Ishikawa (cell line): ENCODE data around the gene ZNF215.

Experiments used
- CEBPB ChIP-seq: IDR thresholded peaks from 2 replicates; pipeline ENCODE4 v1.6.1; 2012
- CREB1 ChIP-seq: IDR thresholded peaks from 2 replicates; pipeline ENCODE4 v1.6.1; 2012; ENCODE audit warnings: low read depth
- EGR1 ChIP-seq: IDR thresholded peaks from 2 replicates; pipeline ENCODE4 v1.6.1; 2012
- EP300 ChIP-seq: IDR thresholded peaks from 2 replicates; pipeline ENCODE4 v1.6.1; 2012; ENCODE audit warnings: borderline replicate concordance
- FOXM1 ChIP-seq: IDR thresholded peaks from 2 replicates; pipeline ENCODE4 v1.6.1; 2012; ENCODE audit warnings: low read depth, borderline replicate concordance
- MAX ChIP-seq: IDR thresholded peaks from 2 replicates; pipeline ENCODE4 v1.6.1; 2012
- NFIC ChIP-seq: IDR thresholded peaks from 2 replicates; pipeline ENCODE4 v1.6.1; 2012
- RAD21 ChIP-seq: IDR thresholded peaks from 2 replicates; pipeline ENCODE4 v1.6.1; 2012; ENCODE audit warnings: low read depth
- REST ChIP-seq: IDR thresholded peaks from 2 replicates; pipeline ENCODE4 v1.6.1; 2012; ENCODE audit warnings: low read depth, mild to moderate bottlenecking
- TAF1 ChIP-seq: IDR thresholded peaks from 2 replicates; pipeline ENCODE4 v1.6.1; 2012; ENCODE audit warnings: low read depth, mild to moderate bottlenecking
- TCF12 ChIP-seq: IDR thresholded peaks from 2 replicates; pipeline ENCODE4 v1.6.1; 2012; ENCODE audit warnings: low read depth
- TEAD4 ChIP-seq: IDR thresholded peaks from 2 replicates; pipeline ENCODE4 v1.6.1; 2012
- USF1 ChIP-seq: IDR thresholded peaks from 2 replicates; pipeline ENCODE4 v1.6.1; 2012
- YY1 ChIP-seq: IDR thresholded peaks from 2 replicates; pipeline ENCODE4 v1.6.1; 2012; ENCODE audit warnings: low read depth
- ZBTB7A ChIP-seq: IDR thresholded peaks from 2 replicates; pipeline ENCODE4 v1.6.1; 2012; ENCODE audit warnings: low read depth

Gene ZNF215

GRCh38 chr11:6926208-6927029, at the start of gene ZNF215:
TSS of gene ZNF215 (plus strand) at chr11:6926426. CDS start at chr11:6932273, 5,847 bp downstream.
- TF ChIP-seq TEAD4 = no peak

GRCh38 chr11:6876914-6877313, 49.3 kb upstream of the ZNF215 start:
- TF ChIP-seq RAD21 = no peak
- TF ChIP-seq EP300 = no peak
- TF ChIP-seq NFIC = no peak
- no peak for TF ChIP-seq ZBTB7A
- TF ChIP-seq MAX = no peak
- TF ChIP-seq CEBPB = no peak
- TF ChIP-seq TEAD4 = no peak
- no peak for TF ChIP-seq TAF1
- no peak for TF ChIP-seq EGR1
- TF ChIP-seq USF1 = no peak
- no peak for TF ChIP-seq FOXM1
- no peak for TF ChIP-seq TCF12
- TF ChIP-seq YY1 = no peak
- no peak for TF ChIP-seq REST
- no peak for TF ChIP-seq CREB1

GRCh38 chr11:6882751-6883150, 43.5 kb upstream of the ZNF215 start:
- TF ChIP-seq ZBTB7A (no peak), FOXM1 (no peak), EGR1 (no peak), RAD21 (no peak), USF1 (no peak), MAX (no peak), YY1 (no peak), TAF1 (no peak), REST (no peak), TCF12 (no peak), TEAD4 (no peak), CREB1 (no peak), CEBPB (no peak)

DNA sequence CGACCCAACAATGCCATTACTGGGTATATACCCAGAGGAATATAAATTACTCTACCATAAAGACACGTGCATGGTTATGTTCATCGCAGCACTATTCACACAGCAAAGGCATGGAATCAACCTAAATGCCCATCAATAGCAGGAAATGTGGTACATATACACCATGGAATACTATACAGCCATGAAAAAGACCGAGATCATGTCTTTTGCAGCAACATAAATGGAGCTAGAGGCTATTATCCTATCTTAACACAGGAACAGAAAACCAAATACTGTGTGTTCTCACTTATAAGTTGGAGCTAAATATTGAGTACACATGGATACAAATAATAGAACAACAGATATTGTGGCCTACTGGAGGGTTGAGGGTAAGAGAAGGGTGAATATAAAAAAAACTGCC, 37.4 kb upstream of the ZNF215 start:
- TF ChIP-seq YY1 (no peak), TAF1 (no peak), TCF12 (no peak), MAX (no peak), EGR1 (no peak)

DNA sequence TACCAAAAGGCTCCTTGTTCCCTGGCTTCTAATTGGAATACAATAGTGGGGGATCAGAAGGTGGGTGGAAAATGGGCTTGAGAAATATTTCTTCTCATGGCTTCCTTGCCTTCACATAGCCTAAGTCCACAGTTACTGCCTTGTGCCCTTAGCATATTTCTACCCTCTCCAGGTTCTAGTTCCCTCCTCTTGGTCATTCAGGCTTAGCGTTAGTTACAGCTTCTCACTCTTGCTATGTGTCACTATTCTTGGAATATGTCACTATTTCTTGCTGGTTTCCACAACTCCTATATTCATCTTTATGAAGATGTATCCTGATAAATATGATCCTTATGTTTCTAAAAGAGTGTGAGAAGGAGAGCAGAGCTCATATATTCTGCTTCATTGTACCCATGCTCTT, 36.4 kb upstream of the ZNF215 start:
- no peak for TF ChIP-seq TEAD4
- TF ChIP-seq CREB1 = no peak
- TF ChIP-seq MAX = no peak
- TF ChIP-seq YY1 = no peak
- TF ChIP-seq EGR1 = no peak
- no peak for TF ChIP-seq USF1
- TF ChIP-seq NFIC = no peak
- no peak for TF ChIP-seq RAD21
- no peak for TF ChIP-seq FOXM1
- no peak for TF ChIP-seq TCF12
- TF ChIP-seq TAF1 = no peak
- TF ChIP-seq ZBTB7A = no peak
